ENCODE results near the gene PTOV1.

DNA sequence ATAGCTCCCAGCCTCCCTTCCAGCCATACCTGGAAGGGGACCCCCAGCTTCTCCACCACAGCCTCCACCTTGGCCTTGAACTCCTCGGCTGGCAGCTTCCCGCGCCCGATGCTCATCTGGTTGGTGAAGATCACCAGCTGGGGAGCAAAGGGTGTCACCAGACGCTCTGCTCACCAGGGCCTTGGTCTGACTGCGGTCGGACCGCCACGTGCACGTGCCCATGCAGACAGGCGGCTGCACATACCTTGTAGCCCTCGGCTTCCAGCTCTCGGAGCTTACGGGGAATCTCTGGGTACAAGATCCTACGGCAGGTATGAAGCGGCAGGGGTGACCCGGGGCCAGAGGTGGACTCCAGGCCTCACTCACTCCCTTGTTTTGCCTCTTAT, 13.0 kb downstream of the PTOV1 start:
- TF ChIP-seq, protein P1, sequence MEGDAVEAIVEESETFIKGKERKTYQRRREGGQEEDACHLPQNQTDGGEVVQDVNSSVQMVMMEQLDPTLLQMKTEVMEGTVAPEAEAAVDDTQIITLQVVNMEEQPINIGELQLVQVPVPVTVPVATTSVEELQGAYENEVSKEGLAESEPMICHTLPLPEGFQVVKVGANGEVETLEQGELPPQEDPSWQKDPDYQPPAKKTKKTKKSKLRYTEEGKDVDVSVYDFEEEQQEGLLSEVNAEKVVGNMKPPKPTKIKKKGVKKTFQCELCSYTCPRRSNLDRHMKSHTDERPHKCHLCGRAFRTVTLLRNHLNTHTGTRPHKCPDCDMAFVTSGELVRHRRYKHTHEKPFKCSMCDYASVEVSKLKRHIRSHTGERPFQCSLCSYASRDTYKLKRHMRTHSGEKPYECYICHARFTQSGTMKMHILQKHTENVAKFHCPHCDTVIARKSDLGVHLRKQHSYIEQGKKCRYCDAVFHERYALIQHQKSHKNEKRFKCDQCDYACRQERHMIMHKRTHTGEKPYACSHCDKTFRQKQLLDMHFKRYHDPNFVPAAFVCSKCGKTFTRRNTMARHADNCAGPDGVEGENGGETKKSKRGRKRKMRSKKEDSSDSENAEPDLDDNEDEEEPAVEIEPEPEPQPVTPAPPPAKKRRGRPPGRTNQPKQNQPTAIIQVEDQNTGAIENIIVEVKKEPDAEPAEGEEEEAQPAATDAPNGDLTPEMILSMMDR (IDR thresholded peaks at IDR 0.05): no peak
- TF ChIP-seq EZH2 (IDR thresholded peaks at IDR 0.05; ENCODE audit: borderline replicate concordance, insufficient read depth, low read depth, low read length, poor library complexity, severe bottlenecking): no peak
